Skeletal muscle tissue (tissue), 4 donors: Measurements from ENCODE around the gene CEP192. TPM values are rescaled to one million over a fixed set of nuclear protein-coding genes. Genes with fewer than 3 reads are reported as not detected.

Experiments
- H3K27ac ChIP-seq: one replicate; pipeline ENCODE4 v1.7.0; 2013; ENCODE audit warnings: mild to moderate bottlenecking, low read depth, low read length, inconsistent platforms
- H3K27me3 ChIP-seq, 3 donors: one replicate each; pipeline ENCODE4 v1.7.0; 2013; ENCODE audit warnings: low read length in 3 of 3; ENCODE audit not compliant: control insufficient read depth in 3 of 3, insufficient read depth in 3 of 3
- H3K36me3 ChIP-seq, 3 donors: one replicate each; pipeline ENCODE4 v1.7.0; 2013; ENCODE audit warnings: low read length in 3 of 3; ENCODE audit not compliant: control insufficient read depth in 3 of 3, insufficient read depth in 3 of 3
- H3K4me1 ChIP-seq, 3 donors: one replicate each; pipeline ENCODE4 v1.7.0; 2013; ENCODE audit warnings: low read length in 3 of 3, mild to moderate bottlenecking in 3 of 3; ENCODE audit not compliant: control insufficient read depth in 3 of 3, insufficient read depth in 3 of 3
- H3K4me3 ChIP-seq, 3 donors: one replicate each; pipeline ENCODE4 v1.7.0; 2013; ENCODE audit warnings: low read length in 3 of 3
- H3K9ac ChIP-seq, 3 donors: one replicate each; pipeline ENCODE4 v1.7.0; 2013; ENCODE audit warnings: low read length in 3 of 3, mild to moderate bottlenecking in 3 of 3, moderate library complexity in 2 of 3, low read depth in 1 of 3
- H3K9me3 ChIP-seq, 3 donors: one replicate each; pipeline ENCODE4 v1.7.0; 2013; ENCODE audit warnings: low read length in 3 of 3; ENCODE audit not compliant: control insufficient read depth in 3 of 3
- total RNA-seq: library from RNA; depleted of rRNA; stranded (reverse); fragments of >200 nt; gene quantifications from one replicate; pipeline ENCODE4 v1.2.3, GENCODE V29; 2014
- donor health status: Osteomylitis.

The CEP192 gene
- total RNA-seq, 1 donor from 2014 or later = 56.9 TPM

DNA sequence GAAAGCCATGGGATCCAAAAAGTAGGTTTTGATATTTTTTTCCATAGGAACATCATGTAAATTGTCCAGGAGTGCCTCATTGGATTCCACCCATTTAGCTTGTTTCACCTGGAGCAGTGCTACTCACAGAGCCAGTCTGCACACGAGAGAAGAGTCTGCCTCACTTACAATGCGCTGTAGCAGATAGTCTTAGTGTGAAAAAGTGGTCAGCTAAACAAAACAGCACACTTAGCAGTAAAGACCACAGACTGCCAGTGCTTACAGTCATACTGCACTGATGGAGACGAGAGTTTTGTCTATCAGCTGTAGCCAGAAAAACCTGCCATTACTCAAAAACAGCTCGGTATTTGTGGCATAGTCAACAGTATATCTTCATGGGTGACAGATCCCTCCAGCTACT lies 113.9 kb downstream of the CEP192 start:
- H3K27me3 ChIP-seq = no peaks in the 10 kb centered on the region
- no peaks in the 10 kb centered on the region for H3K4me1 ChIP-seq
- H3K27ac ChIP-seq = no peak overlapping the region
- H3K9me3 ChIP-seq = no peaks in the 10 kb centered on the region
- peaks cover 47 to 73% (median 70%) of the 10 kb centered on the region in 3 donors for H3K36me3 ChIP-seq
- H3K4me3 ChIP-seq = no peak overlapping the region
- H3K9ac ChIP-seq = no peak overlapping the region

DNA sequence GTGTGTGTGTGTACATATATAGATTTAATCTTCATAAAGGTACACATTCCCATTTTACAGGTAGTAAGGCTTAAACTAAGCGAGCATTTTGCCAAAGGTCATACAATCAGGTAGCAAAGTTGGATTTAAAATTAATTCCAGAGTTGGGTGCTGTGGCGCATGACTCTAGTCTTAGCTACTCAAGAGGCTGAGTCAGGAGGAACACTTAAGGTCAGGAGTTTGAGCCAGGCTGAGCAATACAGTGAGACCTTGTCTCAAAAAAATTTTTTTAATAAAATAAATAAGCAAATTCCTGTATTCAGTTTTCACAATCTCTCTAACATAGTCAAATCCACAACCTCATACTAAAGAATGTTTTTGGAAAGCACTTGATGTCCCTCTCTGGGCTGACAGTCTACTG lies 115.9 kb downstream of the CEP192 start:
- Histone ChIP-seq H3K4me1 (no peaks in the 10 kb centered on the region), H3K36me3 (peaks cover 33 to 59% (median 54%) of the 10 kb centered on the region in 3 donors), H3K27me3 (no peaks in the 10 kb centered on the region), H3K9ac (no peak overlapping the region), H3K4me3 (no peak overlapping the region), H3K27ac (no peak overlapping the region), H3K9me3 (no peaks in the 10 kb centered on the region)

DNA sequence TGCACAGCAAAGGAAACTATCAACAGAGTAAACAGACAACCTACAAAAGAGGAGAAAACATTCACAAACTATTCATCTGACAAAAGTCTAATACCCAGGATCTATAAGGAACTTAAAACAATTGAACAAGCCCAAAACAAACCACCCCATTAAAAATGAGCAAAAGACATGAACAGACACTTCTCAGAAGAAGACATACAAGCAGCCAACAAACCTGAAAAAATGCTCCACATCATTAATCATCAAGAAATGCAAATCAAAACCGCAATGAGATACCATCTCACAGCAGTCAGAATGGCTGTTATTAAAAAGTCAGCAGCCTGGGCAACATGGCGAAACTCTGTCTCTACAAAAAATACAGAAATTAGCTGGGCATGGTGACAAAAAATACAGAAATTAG lies 117.2 kb downstream of the CEP192 start:
- Histone ChIP-seq H3K9ac (no peak overlapping the region), H3K9me3 (no peaks in the 10 kb centered on the region), H3K36me3 (peaks cover 22 to 49% (median 44%) of the 10 kb centered on the region in 3 donors), H3K27me3 (no peaks in the 10 kb centered on the region), H3K4me1 (no peaks in the 10 kb centered on the region), H3K4me3 (no peak overlapping the region), H3K27ac (no peak overlapping the region)

DNA sequence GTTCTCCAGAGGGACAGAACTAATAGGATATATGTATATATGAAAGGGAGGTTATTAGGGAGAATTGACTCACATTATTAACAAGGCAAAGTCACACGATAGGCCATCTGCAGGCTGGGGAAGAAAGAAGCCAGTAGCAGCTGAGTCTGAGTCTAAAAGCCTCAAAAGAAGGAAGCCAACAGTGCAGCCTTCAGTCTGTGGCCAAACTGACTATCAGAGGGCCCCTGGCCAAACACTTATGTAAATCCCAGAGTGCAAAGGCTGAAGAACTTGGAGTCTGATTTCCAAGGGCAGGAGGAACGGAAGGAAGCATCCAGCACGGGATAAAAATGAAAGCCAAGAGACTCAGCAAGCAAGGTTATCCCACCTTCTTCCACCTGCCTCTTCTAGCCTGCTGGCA lies 119.4 kb downstream of the CEP192 start:
- Histone ChIP-seq H3K4me3 (no peak overlapping the region), H3K9ac (no peak overlapping the region), H3K36me3 (peaks cover 11 to 39% (median 24%) of the 10 kb centered on the region in 3 donors), H3K4me1 (no peaks in the 10 kb centered on the region), H3K27me3 (no peaks in the 10 kb centered on the region), H3K27ac (no peak overlapping the region), H3K9me3 (no peaks in the 10 kb centered on the region)

DNA sequence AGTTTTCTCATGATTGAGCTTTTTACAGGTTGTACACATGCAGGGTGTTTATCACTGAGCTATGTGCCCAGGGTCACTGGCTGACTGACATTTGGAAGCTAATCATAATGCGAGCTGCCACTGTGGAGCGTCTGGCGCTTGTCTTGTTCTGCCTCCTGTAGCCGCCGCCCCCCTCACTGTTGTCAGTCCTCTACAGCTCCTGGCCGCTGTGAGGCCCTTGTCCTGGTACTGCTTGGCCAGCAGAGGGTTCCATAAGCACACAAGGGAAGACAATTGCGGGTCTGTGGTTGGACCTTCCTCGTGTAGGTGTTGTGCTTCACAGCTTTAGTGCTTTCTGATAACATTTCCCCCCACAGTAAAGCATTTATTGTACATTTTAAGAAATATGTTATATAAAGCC lies 121.8 kb downstream of the CEP192 start:
- Histone ChIP-seq H3K9me3 (no peaks in the 10 kb centered on the region), H3K9ac (no peak overlapping the region), H3K27me3 (no peaks in the 10 kb centered on the region), H3K4me3 (no peak overlapping the region), H3K36me3 (peaks cover 13 to 34% (median 27%) of the 10 kb centered on the region in 3 donors), H3K4me1 (no peaks in the 10 kb centered on the region), H3K27ac (no peak overlapping the region)

DNA sequence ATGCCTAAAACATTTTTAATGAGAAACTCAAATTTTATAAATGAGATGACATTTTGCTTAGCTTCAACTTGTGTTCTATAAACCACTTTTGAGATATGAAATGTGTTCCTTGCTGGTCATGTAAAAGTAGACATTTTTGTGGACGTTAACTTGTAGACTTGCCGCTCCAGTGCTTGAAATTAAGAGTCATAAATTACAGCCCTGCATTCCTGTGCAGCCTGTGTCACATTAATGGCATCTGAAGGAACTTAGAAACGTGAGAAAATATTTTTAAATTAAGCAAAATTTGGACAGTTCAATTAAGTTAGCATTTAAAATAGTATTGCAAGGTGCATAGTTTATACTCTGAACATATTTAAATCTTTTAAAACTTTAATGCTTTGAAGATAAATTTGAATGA lies 129.1 kb downstream of the CEP192 start:
- H3K27me3 ChIP-seq = no peaks in the 10 kb centered on the region
- H3K9ac ChIP-seq = no peak overlapping the region
- H3K9me3 ChIP-seq = no peaks in the 10 kb centered on the region
- H3K4me1 ChIP-seq = peaks cover 0 to 3% (median 0%) of the 10 kb centered on the region in 3 donors
- no peak overlapping the region for H3K4me3 ChIP-seq
- H3K27ac ChIP-seq = no peak overlapping the region
- H3K36me3 ChIP-seq = peaks cover 9 to 34% (median 23%) of the 10 kb centered on the region in 3 donors

DNA sequence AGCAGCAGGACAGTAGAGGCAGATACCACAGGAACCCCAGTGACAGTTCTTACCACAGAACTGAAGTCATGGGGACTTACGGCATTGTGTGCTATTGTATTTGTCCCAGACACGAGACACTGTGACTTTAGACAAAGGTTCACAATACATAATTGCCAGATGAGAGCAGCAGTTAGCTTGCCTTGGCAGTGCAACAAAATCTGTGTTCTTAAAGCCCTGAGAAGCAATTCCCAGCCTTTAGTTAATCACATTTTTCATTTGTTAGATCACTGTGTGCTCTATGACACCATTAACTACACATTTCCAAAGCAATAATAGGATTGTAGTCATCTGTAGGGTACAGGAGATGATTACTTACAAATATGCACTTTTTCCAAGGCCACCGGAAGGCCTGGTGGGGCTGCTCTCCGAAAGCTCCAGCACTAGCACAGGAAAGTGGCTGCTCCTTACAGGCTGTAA lies 129.8 kb downstream of the CEP192 start:
- Histone ChIP-seq H3K27me3 (no peaks in the 10 kb centered on the region), H3K9ac (no peak overlapping the region), H3K36me3 (peaks cover 7 to 28% (median 19%) of the 10 kb centered on the region in 3 donors), H3K27ac (no peak overlapping the region), H3K4me3 (no peak overlapping the region), H3K4me1 (peaks cover 0 to 3% (median 0%) of the 10 kb centered on the region in 3 donors), H3K9me3 (no peaks in the 10 kb centered on the region)

DNA sequence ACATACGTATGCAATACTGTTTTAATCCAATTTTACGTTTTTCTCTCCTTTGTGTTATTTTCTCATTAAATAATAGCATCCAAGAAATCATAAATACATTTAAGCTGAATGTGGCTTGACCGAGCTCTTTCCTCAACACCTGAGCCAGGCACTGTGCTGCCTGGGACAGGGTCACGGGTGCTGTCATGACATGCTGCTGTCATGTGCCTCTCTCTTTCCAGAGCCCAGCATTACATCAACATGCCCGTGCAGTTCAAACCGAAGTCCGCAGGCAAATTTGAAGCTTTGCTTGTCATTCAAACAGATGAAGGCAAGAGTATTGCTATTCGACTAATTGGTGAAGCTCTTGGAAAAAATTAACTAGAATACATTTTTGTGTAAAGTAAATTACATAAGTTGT lies 133.2 kb downstream of the CEP192 start:
- H3K9me3 ChIP-seq = no peaks in the 10 kb centered on the region
- no peak overlapping the region for H3K9ac ChIP-seq
- no peak overlapping the region for H3K27ac ChIP-seq
- no peak overlapping the region for H3K4me3 ChIP-seq
- no peaks in the 10 kb centered on the region for H3K27me3 ChIP-seq
- peaks cover 0 to 3% (median 0%) of the 10 kb centered on the region in 3 donors for H3K4me1 ChIP-seq
- H3K36me3 ChIP-seq = peaks cover 4 to 16% (median 13%) of the 10 kb centered on the region in 3 donors

DNA sequence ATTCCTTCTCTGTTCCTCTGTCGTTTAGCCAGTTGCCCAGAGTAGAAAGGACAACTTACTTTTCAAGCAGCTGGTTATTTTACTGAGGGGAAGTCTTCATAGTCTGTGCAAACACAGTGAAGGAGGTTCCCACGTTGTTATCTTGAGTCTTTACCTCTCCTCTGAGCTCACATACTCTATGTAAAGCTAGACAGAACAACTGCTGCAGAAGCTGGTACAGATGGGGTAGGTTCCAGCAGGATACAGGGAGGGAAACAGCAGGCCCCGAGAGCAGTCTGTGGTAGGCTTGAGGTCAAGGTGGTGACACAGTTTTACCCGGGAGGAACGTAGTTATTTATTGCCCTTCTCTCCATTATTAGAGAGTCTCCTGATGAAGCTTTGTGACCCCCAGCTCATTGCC lies 134.0 kb downstream of the CEP192 start:
- Histone ChIP-seq H3K9ac (no peak overlapping the region), H3K27ac (no peak overlapping the region), H3K36me3 (peaks cover 4 to 16% (median 13%) of the 10 kb centered on the region in 3 donors), H3K4me3 (no peak overlapping the region), H3K27me3 (no peaks in the 10 kb centered on the region), H3K9me3 (no peaks in the 10 kb centered on the region), H3K4me1 (peaks cover 0 to 3% (median 0%) of the 10 kb centered on the region in 3 donors)

DNA sequence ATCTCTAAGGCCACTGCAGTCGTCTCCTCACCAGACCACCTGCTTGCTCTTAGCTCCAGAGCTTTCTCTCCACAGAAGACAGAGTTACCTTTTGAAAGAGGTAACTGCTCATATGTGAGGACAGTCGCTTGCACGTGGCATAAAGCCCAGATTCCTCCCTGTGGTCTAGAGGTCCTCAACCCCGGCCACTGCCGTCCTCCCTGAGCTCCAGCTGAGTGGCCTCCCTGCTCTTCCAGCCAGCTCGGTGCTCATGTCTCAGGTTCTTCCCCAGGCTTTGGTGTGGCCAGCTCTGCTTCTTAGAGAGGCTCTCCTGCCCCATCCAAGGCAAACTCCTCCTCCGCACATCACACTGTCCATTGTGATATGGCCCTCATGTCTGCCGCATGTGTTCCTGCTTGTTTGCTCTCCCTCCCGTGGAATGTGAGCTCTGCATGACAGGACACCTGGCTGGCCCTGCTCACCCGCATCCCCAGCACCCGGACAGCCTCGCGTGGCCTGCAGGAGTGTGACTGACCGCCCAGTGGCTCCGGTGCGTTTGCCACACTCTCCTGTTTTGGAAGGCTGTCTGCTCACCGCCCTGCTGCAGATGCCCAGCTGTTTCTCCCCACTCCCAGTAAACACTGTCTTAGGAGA lies 135.9 kb downstream of the CEP192 start:
- Histone ChIP-seq H3K27me3 (no peaks in the 10 kb centered on the region), H3K9ac (no peak overlapping the region), H3K4me3 (no peak overlapping the region), H3K4me1 (no peaks in the 10 kb centered on the region), H3K27ac (no peak overlapping the region), H3K9me3 (no peaks in the 10 kb centered on the region), H3K36me3 (peaks cover 4 to 12% (median 9%) of the 10 kb centered on the region in 3 donors)
